ENCODE results near the gene PPP3CA.
"Not testable (repeated sequence)": the region's sequence is repeated elsewhere in the genome, so short reads cannot be mapped to it uniquely, and the experiment has no call there.

PPP3CA gene

GRCh38 chr4:101035487-101035886, 311.8 kb downstream of the PPP3CA start:
- DNase-seq, result no peak

- DNase-seq, result no peak
These were observed 313.3 kb downstream of the PPP3CA start for GRCh38 chr4:101033986-101034385.

GRCh38 chr4:101032541-101032940, 314.8 kb downstream of the PPP3CA start:
- DNase-seq, result no peak

GRCh38 chr4:101031971-101032370, 315.4 kb downstream of the PPP3CA start:
- no peak for DNase-seq

GRCh38 chr4:101028886-101029285, 318.4 kb downstream of the PPP3CA start:
- no peak for DNase-seq

GRCh38 chr4:101027721-101028120, 319.6 kb downstream of the PPP3CA start:
- DNase-seq, result no peak

GRCh38 chr4:101025755-101026154, 321.6 kb downstream of the PPP3CA start:
- DNase-seq, result no peak

GRCh38 chr4:101022151-101023024, 324.9 kb downstream of the PPP3CA start:
- no peak for DNase-seq

- no peak for DNase-seq
These were observed 326.4 kb downstream of the PPP3CA start for GRCh38 chr4:101020956-101021355.

GRCh38 chr4:101019941-101020401, 327.4 kb downstream of the PPP3CA start:
- no peak for DNase-seq

- peak in 1 of 2 experiments; percentile 31 for DNase-seq
These were observed 328.0 kb downstream of the PPP3CA start for GRCh38 chr4:101019313-101019712.

GRCh38 chr4:101018836-101019235, 328.5 kb downstream of the PPP3CA start:
- no peak for DNase-seq

- no peak for DNase-seq
These were observed 332.9 kb downstream of the PPP3CA start for GRCh38 chr4:101014417-101014816.

GRCh38 chr4:101010987-101011386, 336.3 kb downstream of the PPP3CA start:
- DNase-seq, result no peak

GRCh38 chr4:101009471-101009870, 337.9 kb downstream of the PPP3CA start:
- DNase-seq, result no peak

GRCh38 chr4:101008503-101008902, 338.8 kb downstream of the PPP3CA start:
- DNase-seq, result no peak

GRCh38 chr4:101005659-101006058, 341.7 kb downstream of the PPP3CA start:
- no peak for DNase-seq

- no peak for DNase-seq
These were observed 346.8 kb downstream of the PPP3CA start for GRCh38 chr4:101000496-101000895.

- DNase-seq, result no peak
These were observed 351.7 kb downstream of the PPP3CA start for GRCh38 chr4:100995671-100996070.

GRCh38 chr4:100995002-100995401, 352.3 kb downstream of the PPP3CA start:
- DNase-seq, result not testable (repeated sequence)

- not testable (repeated sequence) for DNase-seq
These were observed 355.8 kb downstream of the PPP3CA start for GRCh38 chr4:100991332-100992069.

- DNase-seq, result no peak
These were observed 357.9 kb downstream of the PPP3CA start for GRCh38 chr4:100989401-100989800.

- DNase-seq, result no peak
These were observed 358.4 kb downstream of the PPP3CA start for GRCh38 chr4:100988876-100989275.

GRCh38 chr4:100986360-100986868, 360.9 kb downstream of the PPP3CA start:
- DNase-seq, result no peak
